Measurements from ENCODE around the gene DOCK2.
"Not testable (repeated sequence)": the region's sequence is repeated elsewhere in the genome, so short reads cannot be mapped to it uniquely, and the experiment has no call there.

DOCK2 gene

GRCh38 chr5:169652057-169652456 lies 15.0 kb downstream of the DOCK2 start:
- Mint-ChIP-seq H3K36me3 (ENCODE audit: low read depth) (peaks cover 59% of the 10 kb centered on the region), H3K4me1 (peaks cover 99% of the 10 kb centered on the region), H3K27ac (peak overlapping the region; percentile 97), H3K9me3 (no peaks in the 10 kb centered on the region), H3K27me3 (no peaks in the 10 kb centered on the region), H3K4me3 (no peak overlapping the region)
- ATAC-seq (no peak), DNase-seq (no peak)

- H3K4me1 Mint-ChIP-seq, result peaks cover 97% of the 10 kb centered on the region
- DNase-seq (no peak), ATAC-seq (no peak)
- H3K4me3 Mint-ChIP-seq, result no peak overlapping the region
- H3K27me3 Mint-ChIP-seq, result no peaks in the 10 kb centered on the region
- H3K27ac Mint-ChIP-seq, result no peak overlapping the region
- peaks cover 57% of the 10 kb centered on the region for H3K36me3 Mint-ChIP-seq (ENCODE audit: low read depth)
- no peaks in the 10 kb centered on the region for H3K9me3 Mint-ChIP-seq
Observed at GRCh38 chr5:169653091-169653490, 16.0 kb downstream of the DOCK2 start.

GRCh38 chr5:169655353-169655752 lies 18.3 kb downstream of the DOCK2 start:
- Mint-ChIP-seq H3K27ac (peak overlapping the region; percentile 12), H3K27me3 (no peaks in the 10 kb centered on the region), H3K36me3 (ENCODE audit: low read depth) (peaks cover 64% of the 10 kb centered on the region), H3K4me1 (peaks cover 83% of the 10 kb centered on the region), H3K4me3 (no peak overlapping the region), H3K9me3 (no peaks in the 10 kb centered on the region)
- DNase-seq (no peak), ATAC-seq (no peak)

GRCh38 chr5:169656125-169656901 lies 19.2 kb downstream of the DOCK2 start:
- Mint-ChIP-seq H3K27me3 (no peaks in the 10 kb centered on the region), H3K36me3 (ENCODE audit: low read depth) (peaks cover 66% of the 10 kb centered on the region), H3K4me3 (peak overlapping the region; percentile 18), H3K4me1 (peaks cover 74% of the 10 kb centered on the region), H3K9me3 (peaks cover 2% of the 10 kb centered on the region), H3K27ac (peak overlapping the region; percentile 87)
- ATAC-seq, result peak; percentile 49
- no peak for DNase-seq

GRCh38 chr5:169657127-169657526 lies 20.1 kb downstream of the DOCK2 start:
- Mint-ChIP-seq H3K9me3 (peaks cover 10% of the 10 kb centered on the region), H3K4me1 (peaks cover 72% of the 10 kb centered on the region), H3K27ac (peak overlapping the region; percentile 87), H3K4me3 (peak overlapping the region; percentile 47), H3K36me3 (ENCODE audit: low read depth) (peaks cover 70% of the 10 kb centered on the region), H3K27me3 (no peaks in the 10 kb centered on the region)
- ATAC-seq (peak; percentile 73), DNase-seq (no peak)

- H3K27me3 Mint-ChIP-seq, DNase-seq, ATAC-seq, H3K4me3 Mint-ChIP-seq, H3K27ac Mint-ChIP-seq: not testable (repeated sequence)
- Mint-ChIP-seq H3K36me3 (ENCODE audit: low read depth) (peaks cover 54% of the 10 kb centered on the region), H3K9me3 (peaks cover 26% of the 10 kb centered on the region), H3K4me1 (peaks cover 37% of the 10 kb centered on the region)
Observed at GRCh38 chr5:169662451-169662850, 25.4 kb downstream of the DOCK2 start.

- Mint-ChIP-seq H3K9me3 (peaks cover 26% of the 10 kb centered on the region), H3K36me3 (ENCODE audit: low read depth) (peaks cover 51% of the 10 kb centered on the region), H3K27me3 (no peaks in the 10 kb centered on the region), H3K4me1 (peaks cover 33% of the 10 kb centered on the region), H3K4me3 (no peak overlapping the region), H3K27ac (no peak overlapping the region)
- ATAC-seq (no peak), DNase-seq (no peak)
Observed at GRCh38 chr5:169663537-169663936, 26.5 kb downstream of the DOCK2 start.

GRCh38 chr5:169666365-169666764 lies 29.3 kb downstream of the DOCK2 start:
- Mint-ChIP-seq H3K27me3 (no peaks in the 10 kb centered on the region), H3K4me3 (no peak overlapping the region), H3K36me3 (ENCODE audit: low read depth) (peaks cover 45% of the 10 kb centered on the region), H3K27ac (no peak overlapping the region), H3K9me3 (peaks cover 24% of the 10 kb centered on the region), H3K4me1 (peaks cover 31% of the 10 kb centered on the region)
- DNase-seq, result no peak
- no peak for ATAC-seq

- Mint-ChIP-seq H3K27ac (no peak overlapping the region), H3K9me3 (peaks cover 8% of the 10 kb centered on the region), H3K36me3 (ENCODE audit: low read depth) (peaks cover 38% of the 10 kb centered on the region), H3K27me3 (no peaks in the 10 kb centered on the region), H3K4me1 (peaks cover 23% of the 10 kb centered on the region), H3K4me3 (no peak overlapping the region)
- DNase-seq (no peak), ATAC-seq (no peak)
Observed at GRCh38 chr5:169667896-169668674, 31.0 kb downstream of the DOCK2 start.

GRCh38 chr5:169668732-169669131 lies 31.7 kb downstream of the DOCK2 start:
- no peak for DNase-seq
- H3K27ac Mint-ChIP-seq, result no peak overlapping the region
- H3K4me3 Mint-ChIP-seq, result no peak overlapping the region
- H3K4me1 Mint-ChIP-seq, result peaks cover 22% of the 10 kb centered on the region
- no peak for ATAC-seq
- H3K27me3 Mint-ChIP-seq, result no peaks in the 10 kb centered on the region
- H3K36me3 Mint-ChIP-seq (ENCODE audit: low read depth), result peaks cover 35% of the 10 kb centered on the region
- peaks cover 7% of the 10 kb centered on the region for H3K9me3 Mint-ChIP-seq

- Mint-ChIP-seq H3K36me3 (ENCODE audit: low read depth) (peaks cover 40% of the 10 kb centered on the region), H3K4me1 (peaks cover 15% of the 10 kb centered on the region), H3K4me3 (no peak overlapping the region), H3K9me3 (no peaks in the 10 kb centered on the region), H3K27me3 (no peaks in the 10 kb centered on the region), H3K27ac (peak overlapping the region; percentile 3)
- ATAC-seq, result peak; percentile 89
- no peak for DNase-seq
Observed at GRCh38 chr5:169670769-169671525, 33.9 kb downstream of the DOCK2 start.

- ATAC-seq, result no peak
- Mint-ChIP-seq H3K27ac (no peak overlapping the region), H3K4me3 (no peak overlapping the region), H3K27me3 (no peaks in the 10 kb centered on the region), H3K9me3 (no peaks in the 10 kb centered on the region), H3K36me3 (ENCODE audit: low read depth) (peaks cover 73% of the 10 kb centered on the region), H3K4me1 (no peaks in the 10 kb centered on the region)
- no peak for DNase-seq
Observed at GRCh38 chr5:169682026-169682425, 45.0 kb downstream of the DOCK2 start.

GRCh38 chr5:169686137-169686536 lies 49.1 kb downstream of the DOCK2 start:
- DNase-seq (no peak), ATAC-seq (no peak)
- Mint-ChIP-seq H3K4me1 (no peaks in the 10 kb centered on the region), H3K27me3 (no peaks in the 10 kb centered on the region), H3K27ac (no peak overlapping the region), H3K36me3 (ENCODE audit: low read depth) (peaks cover 83% of the 10 kb centered on the region), H3K9me3 (no peaks in the 10 kb centered on the region), H3K4me3 (no peak overlapping the region)

GRCh38 chr5:169688106-169688505 lies 51.0 kb downstream of the DOCK2 start:
- H3K4me3 Mint-ChIP-seq, result no peak overlapping the region
- H3K36me3 Mint-ChIP-seq (ENCODE audit: low read depth), result peaks cover 77% of the 10 kb centered on the region
- no peak for ATAC-seq
- H3K27me3 Mint-ChIP-seq, result no peaks in the 10 kb centered on the region
- DNase-seq, result no peak
- no peaks in the 10 kb centered on the region for H3K9me3 Mint-ChIP-seq
- H3K27ac Mint-ChIP-seq, result no peak overlapping the region
- H3K4me1 Mint-ChIP-seq, result no peaks in the 10 kb centered on the region

All from activated naive CD8-positive, alpha-beta T cell treated with anti-CD3 and anti-CD28 coated beads, Interleukin-2, amount 50 U/mL, for 24 hours (primary cell).